ENCODE data around the gene RGS4.

DNA sequence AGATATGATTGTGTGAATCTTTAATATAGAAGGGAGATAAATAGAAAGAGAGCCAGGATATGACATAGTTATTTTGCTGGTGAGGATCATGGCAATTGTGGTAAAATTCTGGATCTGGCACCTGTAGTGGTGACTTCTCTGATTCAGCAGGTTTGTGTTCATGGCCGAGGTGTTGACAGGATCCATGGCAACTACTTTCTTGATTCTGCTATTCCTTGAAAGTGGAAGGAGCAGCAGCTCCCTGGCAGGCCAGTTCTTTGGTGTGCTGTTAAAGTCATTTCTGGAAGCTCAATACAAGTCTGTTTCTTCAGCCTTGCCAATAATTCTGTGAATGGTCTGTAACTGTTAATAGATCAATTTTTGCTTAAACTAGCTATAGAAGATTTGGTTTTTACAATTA lies 33.4 kb downstream of the RGS4 start:
- TF ChIP-seq CTCF (IDR thresholded peaks at IDR 0.05; ENCODE audit: poor library complexity): no peak
- TF ChIP-seq EZH2phosphoT487 (IDR thresholded peaks at IDR 0.05; ENCODE audit: low read depth, severe bottlenecking, unreplicated experiment): no peak
